AG09309 (cell line): ENCODE measurements around the gene C5.

Experiments
- DNase-seq: peaks from one replicate; pipeline ENCODE4 v3.0.0-alpha.2; 2010; ENCODE audit warnings: low read depth
- H3K4me3 ChIP-seq: 2 replicates; pipeline ENCODE4 v1.5.1; 2011; ENCODE audit warnings: mild to moderate bottlenecking, low read depth, low read length, moderate library complexity; ENCODE audit not compliant: control insufficient read depth
- CTCF ChIP-seq: IDR thresholded peaks from 2 replicates; pipeline ENCODE4 v1.5.1; 2011; ENCODE audit warnings: mild to moderate bottlenecking, low read depth, low read length, inconsistent platforms; ENCODE audit not compliant: insufficient read depth, control insufficient read depth; ENCODE audit errors: missing control alignments

Gene C5

DNA sequence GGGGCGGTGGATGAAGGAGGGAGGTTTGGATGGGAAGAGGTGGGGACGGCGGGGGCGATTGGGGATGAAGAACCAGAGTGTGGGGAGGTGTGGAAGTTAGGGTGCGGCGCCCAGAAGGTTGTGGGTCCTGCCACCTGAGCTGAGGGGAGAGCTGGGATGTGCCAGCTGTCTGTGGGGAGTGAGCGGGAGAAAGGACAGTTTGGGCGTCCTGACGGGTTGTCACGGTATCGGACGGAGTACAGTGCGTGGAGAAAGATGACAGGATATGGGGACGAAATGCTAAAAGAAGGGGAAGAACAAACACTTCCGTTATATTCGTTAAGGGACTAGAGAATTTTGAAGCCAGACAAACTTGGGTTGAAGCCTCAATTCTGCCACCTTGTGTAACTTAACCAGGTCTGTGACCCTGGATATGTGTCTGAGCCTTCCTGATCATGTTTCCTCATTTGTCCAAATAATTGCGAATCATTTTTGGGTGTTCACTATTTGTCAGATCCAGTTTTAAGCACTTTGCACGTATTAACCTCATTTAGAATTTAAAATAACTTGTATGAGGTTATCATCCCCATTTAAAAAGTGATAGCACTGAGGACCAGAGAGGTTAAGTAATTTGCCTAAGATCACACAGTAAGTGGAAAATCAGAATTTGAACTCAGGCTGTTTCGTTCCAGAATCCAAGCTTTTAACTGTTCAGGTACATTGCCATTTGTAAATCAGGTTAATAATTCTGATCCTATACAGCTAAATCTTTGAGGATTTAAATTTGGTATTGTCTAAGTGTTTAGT, 25.4 kb upstream of the C5 start:
- peak overlapping the region; percentile 91 for H3K4me3 ChIP-seq
- no peak for DNase-seq
- no peak for TF ChIP-seq CTCF

- no peak for DNase-seq
- peak within 1 kb of the TSS; percentile 91 for H3K4me3 ChIP-seq
- no peak for TF ChIP-seq CTCF
Measured at GRCh38 chr9:121074370-121075250, 24.5 kb upstream of the C5 start, which contains the start of gene CNTRL. CNTRL (plus strand) TSS chr9:121074955; CDS start chr9:121088327, 13,372 bp downstream.

DNA sequence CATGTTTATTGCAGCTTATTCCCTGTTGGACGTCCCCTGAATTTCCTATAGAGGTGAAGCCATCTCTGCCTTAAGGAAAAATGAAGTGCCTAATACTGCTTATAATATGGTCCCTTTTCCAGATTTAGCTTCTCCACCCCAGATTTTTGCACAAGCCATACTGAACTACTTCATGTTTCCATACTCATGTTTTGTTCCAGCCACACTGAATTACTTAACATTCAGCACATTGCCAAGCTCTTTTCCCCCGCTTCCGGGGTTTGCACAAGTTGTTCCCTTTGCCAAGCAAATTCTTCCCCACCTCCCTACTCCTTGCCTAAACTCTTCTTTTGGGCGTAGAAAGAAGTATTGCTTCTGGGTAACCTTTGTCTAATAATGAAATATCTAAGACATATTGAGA, 23.0 kb upstream of the C5 start:
- H3K4me3 ChIP-seq, result no peak overlapping the region
- TF ChIP-seq CTCF, result no peak
- peak; percentile 52 for DNase-seq

DNA sequence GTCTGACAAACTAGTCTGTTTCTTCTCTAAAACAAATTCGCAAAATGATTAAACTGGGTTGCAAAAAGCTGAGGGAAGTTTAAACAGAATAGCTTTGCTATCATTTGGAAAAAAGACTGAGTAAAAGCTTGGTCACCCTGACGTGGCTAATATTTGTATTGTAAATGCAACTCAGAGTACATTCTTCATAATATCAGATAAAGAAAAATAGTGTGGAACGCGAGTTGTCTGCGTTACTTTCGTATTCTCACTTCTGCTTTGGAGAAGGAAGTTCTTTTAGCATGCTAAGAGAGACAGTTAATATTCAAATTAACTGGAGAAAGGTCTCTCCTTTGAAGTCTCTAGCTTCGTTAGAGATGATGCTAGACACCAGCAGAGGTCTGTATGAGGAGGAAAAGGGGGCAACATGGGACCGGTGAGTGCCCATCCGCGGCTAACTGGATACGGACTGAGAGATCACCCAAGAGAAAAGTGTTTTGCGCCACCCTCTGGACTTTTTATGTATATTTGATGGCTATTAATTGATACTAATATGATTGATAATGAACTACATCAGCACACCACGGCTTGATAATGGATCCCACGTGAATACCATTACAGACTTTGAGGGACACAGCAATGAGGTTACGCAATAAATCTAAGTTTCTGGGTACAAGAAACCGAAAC, 21.8 kb upstream of the C5 start:
- DNase-seq, result no peak
- H3K4me3 ChIP-seq, result peak overlapping the region; percentile 29
- peak; percentile 43 for TF ChIP-seq CTCF

DNA sequence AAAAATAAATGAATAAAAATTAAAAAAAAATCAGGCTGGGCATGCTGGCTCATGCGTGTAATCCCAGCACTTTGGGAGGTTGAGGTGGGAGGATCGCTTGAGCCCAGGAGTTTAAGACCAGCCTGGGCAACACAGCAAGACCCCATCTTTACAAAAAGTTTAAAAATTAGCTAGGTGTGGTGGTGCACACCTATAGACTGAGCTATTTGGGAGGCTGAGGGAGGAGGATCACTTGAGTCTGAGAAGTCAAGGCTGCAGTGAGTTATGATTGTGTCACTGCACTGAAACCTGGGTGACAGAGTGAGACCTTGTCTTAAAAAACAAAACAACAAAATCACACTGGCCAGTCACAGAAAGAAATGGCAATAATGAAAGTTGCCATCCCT, 21.3 kb upstream of the C5 start:
- peak overlapping the region; percentile 29 for H3K4me3 ChIP-seq
- no peak for TF ChIP-seq CTCF
- DNase-seq, result no peak

- DNase-seq, result no peak
- H3K4me3 ChIP-seq, result no peak overlapping the region
- TF ChIP-seq CTCF, result no peak
Measured at GRCh38 chr9:121069396-121069795, 19.3 kb upstream of the C5 start.
